ENCODE data around the gene PHF21B.
"Not testable (repeated sequence)": the region's sequence is repeated elsewhere in the genome, so short reads cannot be mapped to it uniquely, and the experiment has no call there.

Gene PHF21B

DNA sequence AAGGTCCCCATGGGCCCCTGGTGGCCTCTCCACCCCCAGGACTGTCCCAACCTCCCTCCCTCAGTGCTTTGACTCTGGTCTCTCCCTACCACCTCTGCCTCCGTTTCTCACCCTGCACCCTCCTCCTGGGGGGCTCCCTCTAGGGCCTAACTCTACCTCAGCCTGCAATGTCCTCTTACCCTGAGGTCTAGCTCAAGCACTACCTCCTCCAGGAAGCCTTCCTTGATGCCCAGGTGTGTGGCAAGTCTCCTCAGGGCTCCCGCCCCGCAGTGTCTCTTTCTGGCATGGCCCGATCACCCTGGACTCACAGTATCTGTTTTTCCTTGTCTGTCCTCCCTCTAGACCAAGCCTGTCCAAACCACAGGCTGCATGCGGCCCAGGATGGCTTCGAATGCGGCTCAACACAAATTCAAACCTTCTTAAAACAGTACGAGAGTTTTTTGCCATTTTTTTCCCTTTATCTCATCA, 90.8 kb downstream of the PHF21B start:
- DNase-seq (ENCODE audit: low read depth in 2 of 2): no peak

DNA sequence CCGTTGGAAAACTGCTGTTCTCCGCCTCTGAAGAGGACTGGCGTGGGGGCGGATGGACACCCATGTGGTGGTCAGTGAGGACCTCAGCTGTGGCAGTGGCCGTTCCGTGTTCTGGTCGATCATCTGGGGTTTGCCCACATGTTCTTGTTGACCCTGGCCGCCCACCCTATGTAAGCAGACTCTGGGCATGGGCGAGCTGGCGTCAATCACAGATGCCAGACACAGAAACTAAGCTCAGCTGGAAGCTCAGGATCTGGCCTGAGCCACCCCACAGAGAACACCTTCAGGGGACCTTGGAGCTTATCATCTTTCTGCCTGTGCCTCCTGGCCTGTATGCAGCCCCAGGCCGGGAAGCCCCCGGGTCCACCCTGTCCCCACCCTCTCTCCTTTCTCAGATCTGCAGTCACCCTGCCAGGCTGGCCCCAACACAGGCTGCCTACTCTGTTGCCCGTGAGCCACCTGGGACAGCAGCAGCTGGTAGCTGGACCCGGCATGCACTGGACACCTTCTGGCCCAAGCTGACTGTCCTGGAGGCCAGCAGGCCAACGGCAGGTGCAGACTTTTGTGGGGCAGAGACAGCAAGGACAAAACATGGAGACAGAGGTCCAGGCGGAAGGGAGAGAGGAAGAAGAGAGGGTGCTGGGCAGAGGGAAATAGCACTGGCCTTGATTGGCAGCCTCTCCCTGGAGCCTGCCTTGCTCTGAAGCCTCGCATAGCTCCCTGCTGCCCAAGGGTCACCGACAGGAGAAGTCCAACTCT, 91.5 kb downstream of the PHF21B start:
- no peak for DNase-seq (ENCODE audit: low read depth in 2 of 2)

DNA sequence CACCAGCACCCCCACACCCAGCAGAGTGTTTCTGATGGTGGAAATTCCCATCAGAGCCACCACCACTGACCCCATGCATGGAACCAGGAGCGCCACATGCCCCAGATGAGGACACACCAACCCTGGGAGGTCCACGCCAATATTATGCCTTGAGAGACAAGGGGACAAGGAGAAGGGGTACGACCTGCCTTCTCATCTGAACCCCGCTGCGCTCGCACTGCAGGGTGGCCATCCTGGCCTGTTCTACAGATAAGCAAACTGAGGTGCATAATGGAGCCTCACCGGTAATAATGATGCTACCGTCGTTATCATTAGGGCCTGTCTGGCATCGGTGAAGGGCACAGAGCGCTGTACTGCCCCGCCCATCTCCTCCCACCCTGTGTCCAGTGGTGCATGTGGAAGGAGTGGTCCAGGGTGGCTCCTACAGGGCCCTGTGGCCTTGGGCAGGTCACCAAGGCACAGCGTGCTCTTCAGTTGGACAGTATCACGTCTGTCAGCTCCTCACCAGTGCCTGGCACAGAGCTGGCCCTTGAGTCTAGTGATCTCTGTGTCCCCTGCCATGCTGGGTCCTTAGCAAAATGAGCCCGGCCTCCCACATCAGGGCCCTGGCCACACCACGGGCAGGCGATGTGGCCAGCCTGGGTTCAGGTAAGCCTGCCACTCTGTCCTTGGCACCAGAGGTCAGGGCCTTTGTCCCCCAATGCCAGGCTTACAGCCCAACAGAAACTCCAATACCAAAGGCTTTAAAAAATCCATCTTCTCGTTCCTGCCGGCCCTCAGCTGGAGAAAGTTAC, 92.2 kb downstream of the PHF21B start:
- DNase-seq (ENCODE audit: low read depth in 2 of 2): no peak

GRCh38 chr22:44916281-44917231, 93.2 kb downstream of the PHF21B start:
- DNase-seq (ENCODE audit: low read depth in 2 of 2): no peak

DNA sequence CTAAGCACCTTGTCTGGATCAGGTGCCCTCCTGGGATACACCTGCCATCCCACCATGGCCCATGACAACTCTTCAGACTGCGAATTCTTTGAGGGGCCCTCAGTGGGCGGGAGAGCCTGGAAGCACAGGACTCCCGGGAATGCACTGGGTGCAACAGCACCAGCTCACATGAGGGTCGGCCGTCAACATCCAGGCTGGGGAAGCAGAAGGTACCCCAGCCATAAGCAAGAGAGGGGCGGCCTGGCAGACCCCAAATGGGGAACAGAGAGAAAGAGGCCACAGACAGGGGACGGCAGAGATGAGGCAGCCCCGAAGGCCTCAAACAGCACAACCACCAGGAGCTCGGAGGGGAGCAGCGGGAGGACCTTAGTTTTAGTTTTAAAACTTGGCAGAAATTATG, 94.4 kb downstream of the PHF21B start:
- DNase-seq (ENCODE audit: low read depth in 2 of 2): no peak

DNA sequence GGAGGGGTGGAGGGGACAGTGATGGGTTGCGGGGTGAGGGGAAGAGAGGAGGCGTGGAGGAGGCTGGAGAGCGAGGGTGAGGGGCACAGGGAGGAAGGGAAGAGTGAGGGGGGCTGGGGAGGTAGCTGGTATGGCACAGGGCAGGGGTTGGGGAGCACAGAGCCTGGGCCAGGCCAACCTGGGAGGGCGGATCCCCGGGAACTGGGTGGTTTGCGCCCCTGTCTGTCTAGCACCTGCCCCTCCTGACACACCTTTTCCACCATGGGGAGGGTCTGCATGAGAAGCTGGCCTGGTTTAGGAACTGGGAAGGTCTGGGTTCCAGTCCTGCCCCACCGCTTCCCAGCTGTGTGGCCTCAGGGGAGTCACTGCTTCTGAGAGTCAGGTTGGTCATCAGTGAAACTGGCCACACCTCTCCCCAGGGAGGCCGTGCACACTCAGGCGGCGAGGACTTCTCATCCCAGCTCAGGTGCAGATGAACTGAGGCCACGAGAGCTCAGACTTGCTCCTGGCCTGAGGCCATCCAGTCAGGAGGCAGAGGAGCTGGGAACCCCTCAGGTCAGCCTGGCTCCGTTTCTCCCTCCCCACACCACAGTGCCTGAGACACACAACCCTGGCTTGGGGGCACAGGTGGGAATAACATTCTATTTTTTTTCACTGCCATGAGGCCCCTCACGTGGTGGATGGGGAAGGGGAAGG, 95.6 kb downstream of the PHF21B start:
- no peak for DNase-seq (ENCODE audit: low read depth in 2 of 2)

- DNase-seq (ENCODE audit: low read depth in 2 of 2): no peak
These were observed 96.4 kb downstream of the PHF21B start for GRCh38 chr22:44913198-44913983.

DNA sequence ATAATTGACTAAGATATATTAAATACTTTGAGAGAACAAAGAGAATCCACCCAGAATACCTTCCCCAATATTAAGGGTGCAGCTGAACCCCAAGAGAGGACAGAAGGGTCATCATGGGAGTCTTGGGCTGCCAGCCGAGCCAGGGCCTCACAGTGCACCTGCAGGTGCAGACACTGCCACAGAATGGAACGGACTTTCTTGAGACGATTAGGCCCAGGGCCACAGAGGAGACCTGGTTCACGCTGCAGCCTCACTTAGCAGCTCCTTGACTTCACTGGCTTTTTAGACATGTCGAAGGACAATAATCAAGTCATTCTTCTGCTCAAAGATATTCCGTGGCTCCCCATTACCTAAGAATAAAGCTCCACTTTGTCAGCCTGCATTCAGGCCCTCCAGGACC, 100.6 kb downstream of the PHF21B start:
- DNase-seq (ENCODE audit: low read depth in 2 of 2): no peak

DNA sequence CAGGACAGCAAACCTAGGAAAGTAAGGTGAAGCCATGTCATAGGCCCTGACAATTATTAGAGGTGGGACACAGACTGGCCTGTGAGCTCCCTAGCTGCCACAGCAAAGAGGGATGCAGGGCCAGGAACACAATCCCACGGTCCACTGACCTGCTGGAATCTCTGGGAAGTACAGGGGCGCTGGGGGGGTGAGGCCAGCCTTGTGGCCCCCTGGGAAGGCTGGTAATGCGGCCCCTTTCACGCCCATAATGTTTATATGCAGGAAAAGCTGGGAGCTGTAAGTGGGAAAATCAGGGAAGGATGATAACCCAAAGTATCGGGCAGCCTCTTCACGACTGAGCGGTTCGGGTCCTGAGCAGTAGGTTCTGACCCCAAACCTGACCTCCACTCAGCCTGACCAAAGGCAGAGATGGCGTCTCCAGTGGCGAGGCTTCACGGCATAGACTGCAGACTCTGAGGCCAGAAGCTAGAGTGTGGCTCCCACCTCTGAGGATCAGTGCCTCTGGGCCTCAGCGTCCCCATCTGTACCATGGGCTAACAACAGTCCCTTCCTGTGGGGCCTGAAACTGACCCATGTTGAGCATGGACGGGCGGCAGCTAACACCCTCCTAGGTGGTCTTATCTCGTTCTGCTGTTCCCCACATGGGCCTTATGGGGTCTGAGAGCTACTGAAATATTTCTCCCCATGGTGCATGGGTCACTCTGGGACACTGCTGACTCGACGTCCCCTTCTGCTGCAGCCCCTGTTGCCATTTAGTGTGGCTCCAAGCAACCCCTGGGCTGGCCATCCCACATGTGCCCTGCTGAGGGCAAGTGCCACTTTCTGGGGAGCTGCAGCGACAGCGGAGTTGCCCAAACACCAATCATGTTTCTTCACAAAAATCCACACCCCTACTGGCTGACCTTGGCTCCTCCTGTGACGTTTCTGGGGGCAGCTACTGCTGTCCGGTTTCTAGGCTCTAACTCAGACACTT, 101.8 kb downstream of the PHF21B start:
- no peak for DNase-seq (ENCODE audit: low read depth in 2 of 2)

- DNase-seq (ENCODE audit: low read depth in 2 of 2): no peak
These were observed 102.7 kb downstream of the PHF21B start for GRCh38 chr22:44906999-44907644.

DNA sequence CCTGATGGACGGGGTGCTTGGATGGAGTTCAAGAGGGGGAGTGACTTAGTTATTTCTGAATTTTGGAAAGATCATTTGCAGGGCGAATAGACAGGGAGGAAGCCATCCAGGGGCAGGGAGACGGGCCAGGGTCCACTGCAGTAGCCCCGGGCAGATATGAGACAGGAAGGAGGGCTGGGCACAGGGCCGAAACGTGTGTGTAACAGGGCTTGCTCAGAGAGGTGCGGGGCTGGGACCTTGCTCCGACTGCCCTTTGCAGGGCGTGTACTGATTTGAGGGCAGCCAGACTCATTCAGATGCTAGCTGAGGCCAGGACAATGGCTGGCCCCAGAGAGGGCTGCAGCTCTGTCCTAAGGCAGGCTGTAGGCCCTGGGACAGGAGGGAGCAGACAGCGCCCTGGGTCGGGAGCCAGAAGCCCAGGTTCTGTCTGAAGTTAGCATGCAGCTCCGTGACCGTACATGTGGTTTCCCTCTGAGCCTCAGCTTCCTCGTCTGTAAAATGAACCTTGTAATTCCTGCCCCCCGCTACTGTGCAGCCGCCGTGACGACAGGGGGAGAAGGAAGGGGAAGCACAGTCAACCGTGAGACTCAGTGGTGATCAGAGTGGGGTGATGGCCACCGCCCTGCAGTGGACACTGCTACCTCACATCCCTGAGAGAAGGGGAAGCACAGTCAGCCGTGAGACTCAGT, 103.4 kb downstream of the PHF21B start:
- no peak for DNase-seq (ENCODE audit: low read depth in 2 of 2)

DNA sequence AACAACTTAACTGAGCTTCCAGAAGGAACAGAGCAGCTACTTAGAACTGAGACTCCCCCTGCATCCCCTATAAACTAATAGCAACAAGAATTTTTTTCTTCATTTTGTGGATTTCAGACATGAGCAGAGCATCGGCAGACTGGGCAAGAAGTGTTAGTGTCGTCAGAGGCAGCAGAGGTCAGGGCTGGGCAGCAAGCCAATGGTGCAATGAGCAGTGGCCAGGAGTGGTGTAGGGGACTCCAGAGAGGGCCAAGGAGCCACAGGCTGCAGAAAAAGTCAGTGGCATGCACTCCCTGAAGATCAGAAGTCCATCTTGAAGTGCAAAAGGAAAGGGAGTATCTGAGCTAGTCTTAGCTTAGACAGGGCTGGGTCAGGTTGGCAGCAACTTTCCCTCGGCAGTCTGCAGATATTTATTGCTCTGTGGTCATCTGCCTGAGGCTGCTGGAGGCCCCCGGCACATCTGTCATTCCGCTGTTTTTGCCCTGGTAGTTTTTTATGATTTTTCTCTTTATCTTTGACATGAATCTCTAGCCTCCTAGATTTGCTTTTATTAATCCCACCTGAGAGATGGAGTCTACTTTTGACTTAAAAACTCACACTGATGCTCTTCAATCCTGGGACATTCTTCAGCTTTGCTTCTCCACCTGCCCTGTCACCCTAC, 105.2 kb downstream of the PHF21B start:
- DNase-seq (ENCODE audit: low read depth in 2 of 2): not testable (repeated sequence)

DNA sequence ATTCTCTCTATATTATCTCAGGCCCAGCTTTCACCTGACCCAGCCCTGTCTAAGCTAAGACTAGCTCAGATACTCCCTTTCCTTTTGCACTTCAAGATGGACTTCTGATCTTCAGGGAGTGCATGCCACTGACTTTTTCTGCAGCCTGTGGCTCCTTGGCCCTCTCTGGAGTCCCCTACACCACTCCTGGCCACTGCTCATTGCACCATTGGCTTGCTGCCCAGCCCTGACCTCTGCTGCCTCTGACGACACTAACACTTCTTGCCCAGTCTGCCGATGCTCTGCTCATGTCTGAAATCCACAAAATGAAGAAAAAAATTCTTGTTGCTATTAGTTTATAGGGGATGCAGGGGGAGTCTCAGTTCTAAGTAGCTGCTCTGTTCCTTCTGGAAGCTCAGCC, 106.6 kb downstream of the PHF21B start:
- not testable (repeated sequence) for DNase-seq (ENCODE audit: low read depth in 2 of 2)

DNA sequence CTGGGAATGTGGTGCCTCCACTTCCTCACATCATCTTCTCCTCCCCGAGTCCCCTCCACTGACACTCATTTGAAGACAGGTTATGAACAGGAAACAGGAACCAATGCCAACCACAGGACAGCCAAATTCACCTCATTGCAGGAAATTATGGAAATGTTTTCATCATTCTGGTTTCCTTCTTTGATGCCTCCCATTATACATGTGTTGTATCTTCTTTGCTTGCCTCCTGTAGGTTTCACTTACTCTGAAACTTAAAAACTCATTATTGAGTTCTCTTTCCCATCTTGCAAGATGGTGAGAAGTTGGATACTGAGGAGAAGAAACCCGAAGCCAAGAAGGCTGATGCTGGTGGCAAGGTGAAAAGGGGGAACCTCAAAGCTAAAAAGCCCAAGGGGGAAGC, 108.5 kb downstream of the PHF21B start:
- DNase-seq (ENCODE audit: low read depth in 2 of 2): no peak

DNA sequence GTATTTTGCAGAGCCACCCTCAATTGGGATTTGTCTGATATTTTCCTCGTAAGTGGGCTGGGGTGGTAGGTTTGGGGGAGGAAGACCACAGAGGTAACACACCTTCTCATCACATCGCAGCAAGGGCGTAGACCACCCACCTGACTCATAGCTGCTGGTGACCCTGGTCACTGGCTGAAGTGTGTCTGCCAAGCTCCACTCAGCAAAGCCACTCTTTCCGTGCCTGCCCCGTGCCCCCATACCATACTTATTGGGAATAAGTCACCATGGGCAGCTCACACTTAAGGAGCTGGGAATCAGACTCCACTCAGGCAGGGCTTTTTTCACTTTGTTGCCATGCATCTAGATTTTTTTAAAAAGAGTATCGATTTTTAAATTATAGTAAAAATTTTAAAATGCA, 111.6 kb downstream of the PHF21B start:
- DNase-seq (ENCODE audit: low read depth in 2 of 2): no peak

DNA sequence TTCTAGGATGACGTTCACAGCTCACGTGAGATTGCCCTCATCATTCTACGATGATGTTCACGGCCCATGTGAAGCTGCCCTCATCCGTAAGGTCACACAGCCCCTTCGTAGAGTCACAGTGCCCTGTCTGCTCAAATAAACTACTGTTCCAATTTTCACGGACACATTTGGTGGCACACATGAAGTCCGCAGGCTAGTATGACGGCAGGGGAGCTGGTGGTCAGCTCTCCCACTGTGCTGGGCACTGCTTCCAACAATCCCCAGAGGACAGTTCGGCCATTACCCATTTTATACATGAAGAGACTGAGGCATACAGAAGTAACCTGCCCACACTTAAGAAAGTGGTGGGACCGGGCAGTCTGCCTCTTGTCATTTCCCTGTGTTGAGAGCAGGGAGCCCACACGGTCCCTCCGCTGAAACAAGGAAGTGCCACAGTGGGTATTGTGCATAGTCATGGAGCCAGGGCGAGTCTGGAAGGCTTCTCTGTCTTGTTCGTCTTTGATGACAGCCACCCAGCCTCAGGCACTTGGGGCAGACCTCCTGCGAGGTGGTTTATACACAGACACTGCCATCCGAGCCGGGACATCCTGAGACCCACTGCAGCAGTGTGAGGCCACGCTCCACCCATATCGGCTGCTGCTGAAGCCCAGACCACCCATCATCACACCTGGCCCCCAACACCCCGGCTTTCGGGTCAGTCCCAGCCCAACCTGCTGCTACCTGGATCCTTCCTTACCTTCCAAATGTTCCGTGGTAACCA, 114.3 kb downstream of the PHF21B start:
- no peak for DNase-seq (ENCODE audit: low read depth in 2 of 2)

- DNase-seq (ENCODE audit: low read depth in 2 of 2): no peak
These were observed 115.0 kb downstream of the PHF21B start for GRCh38 chr22:44894782-44895181.

Measured in stimulated activated CD8-positive, alpha-beta memory T cell treated with anti-CD3 and anti-CD28 coated beads, Interleukin-2, amount 100 ng/mL, for 48 hours (primary cell).